GM19193 (cell line): ENCODE data around the gene KPNB1.

Experiments used
- POLR2A ChIP-seq: IDR thresholded peaks from 4 replicates; pipeline ENCODE4 v1.6.1; 2011; ENCODE audit not compliant: insufficient read depth, insufficient read length; ENCODE audit errors: extremely low read depth

KPNB1 gene

GRCh38 chr17:47719411-47720152 is 69.9 kb downstream of the KPNB1 start:
- no peak for TF ChIP-seq POLR2A

DNA sequence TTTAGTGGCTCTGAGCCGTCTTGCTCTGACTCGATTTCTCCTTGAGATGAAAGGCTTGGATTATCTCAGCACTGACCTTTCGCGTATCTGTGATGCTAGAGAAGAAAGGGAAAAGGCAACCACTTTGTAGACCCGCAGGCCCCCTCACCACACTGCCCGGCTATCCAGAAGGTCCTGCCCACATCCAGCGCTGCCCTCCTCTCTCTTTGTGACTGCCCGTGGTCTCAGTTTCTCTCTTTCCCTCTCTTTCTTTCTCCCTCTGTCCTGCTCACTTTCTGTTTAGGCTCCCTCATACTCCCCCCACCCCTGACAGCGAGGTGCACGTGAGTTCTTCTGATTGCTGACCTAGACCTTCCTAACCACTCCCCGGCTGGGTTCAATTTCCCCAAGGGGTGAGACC is 70.5 kb downstream of the KPNB1 start:
- no peak for TF ChIP-seq POLR2A

DNA sequence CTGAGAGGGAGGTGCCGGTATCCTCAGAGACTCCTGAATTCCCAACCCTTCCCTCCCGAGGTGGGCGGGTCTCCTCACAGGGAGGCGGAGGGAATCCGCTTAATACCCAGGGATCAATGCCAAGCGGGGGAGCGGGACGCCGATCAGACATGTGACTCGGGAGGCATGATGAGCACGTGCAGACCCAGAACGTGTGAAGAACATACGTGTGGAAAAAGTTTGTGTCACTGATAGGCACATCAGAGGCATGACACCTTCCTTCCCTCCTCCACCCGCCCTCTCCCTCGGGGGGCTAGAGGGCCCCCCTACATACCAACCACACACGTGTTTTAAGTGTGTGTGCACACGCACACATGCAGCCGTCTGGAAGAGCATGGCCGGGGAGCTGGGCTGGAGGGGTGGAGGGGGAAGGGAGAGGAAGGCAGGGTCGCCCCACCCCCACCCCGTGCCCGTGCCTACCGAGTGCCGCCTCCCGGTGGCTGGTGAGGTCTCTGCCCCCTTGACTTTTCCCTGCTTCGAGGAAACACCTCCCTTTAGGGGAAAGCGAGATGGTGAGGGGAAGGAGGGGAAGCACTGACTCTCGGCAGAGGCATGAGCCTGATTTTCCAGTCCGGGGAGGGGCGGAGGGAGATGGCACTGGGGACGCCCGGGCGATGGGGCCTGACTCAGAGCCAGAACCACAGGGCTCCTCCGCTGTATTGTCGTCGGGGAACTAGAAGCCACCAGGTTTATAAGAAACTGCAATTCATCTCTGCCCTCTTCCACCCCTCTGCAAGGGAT is 71.2 kb downstream of the KPNB1 start:
- TF ChIP-seq POLR2A: no peak

- TF ChIP-seq POLR2A: no peak
Observed at GRCh38 chr17:47721725-47722124, 72.0 kb downstream of the KPNB1 start.

DNA sequence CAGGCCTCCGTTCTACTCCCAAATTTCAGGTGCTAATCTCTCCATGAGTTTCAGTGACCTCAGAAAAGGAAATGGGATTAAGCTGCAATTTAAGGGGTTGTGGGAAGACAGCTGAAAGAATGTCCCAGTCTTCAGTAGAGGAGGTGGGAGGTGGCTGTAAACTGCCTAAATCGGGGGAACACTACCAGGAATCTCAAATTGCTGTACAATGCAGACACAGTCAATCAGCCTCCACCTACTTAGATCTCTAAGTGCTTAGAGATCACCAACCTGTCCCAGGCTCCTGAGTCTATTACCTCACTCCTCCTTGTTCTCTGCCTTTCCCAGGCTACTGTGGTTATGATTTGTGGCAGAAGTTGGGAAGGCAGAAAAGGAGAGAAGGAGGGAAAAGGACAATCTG is 75.0 kb downstream of the KPNB1 start:
- no peak for TF ChIP-seq POLR2A

DNA sequence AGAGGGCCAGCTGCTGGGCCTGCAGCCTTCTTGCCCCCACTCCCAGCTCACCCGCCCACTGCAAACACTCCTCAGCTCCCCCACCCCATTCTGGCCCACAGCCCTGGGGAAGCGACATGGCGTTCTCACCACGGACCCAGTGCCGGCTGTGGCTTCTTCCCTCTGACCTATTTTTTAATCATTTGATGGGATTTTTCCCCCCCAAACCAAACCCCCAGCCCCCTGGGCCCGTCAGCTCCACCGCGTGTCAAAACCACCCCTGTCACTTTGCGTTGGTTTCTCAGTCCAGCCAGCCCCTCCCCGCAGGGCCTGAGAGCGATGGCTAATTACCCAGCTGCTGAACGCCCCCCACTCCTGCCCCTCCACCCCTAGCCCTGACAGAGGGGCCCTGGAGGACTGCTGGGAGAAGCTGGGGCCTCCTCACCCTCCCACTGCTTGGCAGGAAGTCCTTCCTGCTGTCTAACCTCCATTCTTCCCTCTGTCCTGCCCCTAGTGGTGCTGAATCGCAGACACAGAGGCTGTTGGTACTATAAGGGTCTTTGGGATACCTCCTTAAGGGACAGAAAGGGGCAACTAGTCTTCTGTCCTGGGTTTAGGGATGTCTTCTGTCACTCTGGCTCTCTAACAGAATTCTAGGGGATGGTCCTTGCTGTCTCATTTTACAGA is 75.9 kb downstream of the KPNB1 start:
- no peak for TF ChIP-seq POLR2A

DNA sequence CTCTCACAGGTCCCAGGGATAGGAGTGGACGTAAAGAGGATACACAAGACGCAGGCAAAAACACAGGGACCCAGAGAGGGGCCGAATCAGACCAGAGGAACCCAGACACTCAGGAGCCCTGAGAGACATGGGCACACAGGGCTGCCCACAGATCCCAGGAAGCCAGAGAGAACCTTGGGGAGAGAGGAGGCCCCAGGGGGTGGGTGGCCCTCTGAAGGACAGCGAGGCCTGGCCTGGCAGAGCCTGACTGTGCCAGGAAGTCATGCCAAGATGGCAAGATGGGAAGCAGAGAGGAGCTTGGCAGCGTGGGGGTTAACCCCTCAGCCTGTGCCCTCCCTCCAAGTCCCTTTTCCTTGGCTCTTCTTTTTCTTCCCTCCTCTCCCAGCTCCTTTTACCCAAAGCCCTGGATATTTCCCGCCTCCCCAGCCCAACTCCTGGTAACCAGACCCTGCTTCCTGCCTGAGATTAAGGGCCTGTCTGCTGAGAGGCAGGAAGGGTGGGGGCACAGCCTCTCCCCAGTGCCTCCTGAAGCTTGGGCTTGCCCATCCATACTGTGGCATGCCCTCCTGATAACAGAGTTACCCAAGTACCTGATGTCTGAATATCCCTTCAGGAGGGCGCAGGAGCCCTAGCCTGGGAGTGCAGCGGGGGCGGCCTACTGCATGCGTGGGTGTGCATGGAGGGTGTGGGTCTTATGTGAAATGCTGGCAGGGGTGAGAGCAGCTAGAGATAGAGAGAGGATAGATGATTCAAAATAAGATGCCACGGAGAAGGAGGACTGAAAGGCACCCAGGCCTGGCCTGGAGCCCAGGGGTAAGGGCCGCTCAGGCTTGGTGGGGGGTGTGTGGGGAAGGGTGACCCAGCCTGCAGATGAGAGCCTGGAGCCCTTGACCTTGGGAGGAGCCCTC is 77.3 kb downstream of the KPNB1 start:
- TF ChIP-seq POLR2A: no peak

- no peak for TF ChIP-seq POLR2A
Observed at GRCh38 chr17:47727704-47728036, 78.0 kb downstream of the KPNB1 start.

GRCh38 chr17:47728214-47728877 is 78.6 kb downstream of the KPNB1 start:
- no peak for TF ChIP-seq POLR2A

DNA sequence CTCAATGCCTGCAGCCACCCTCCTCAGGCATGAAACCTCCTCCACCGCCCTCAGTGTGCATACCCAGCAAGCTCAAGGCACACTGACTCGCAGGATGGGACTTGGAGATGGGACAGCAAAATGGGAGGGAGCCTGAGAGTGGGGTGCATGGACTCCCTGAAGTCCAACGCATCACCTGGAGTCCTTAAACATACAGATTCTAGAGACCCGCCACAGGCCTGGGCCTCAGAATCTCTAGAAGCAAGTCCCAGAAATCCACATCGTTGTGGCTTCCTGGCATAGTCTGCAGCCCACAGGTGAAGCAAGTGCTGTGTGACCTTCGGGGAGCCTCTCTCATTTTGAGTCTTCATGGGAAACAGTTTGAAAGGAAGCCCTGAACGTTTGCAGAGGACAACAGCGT is 79.8 kb downstream of the KPNB1 start:
- no peak for TF ChIP-seq POLR2A

- TF ChIP-seq POLR2A: no peak
Observed at GRCh38 chr17:47730681-47731080, 81.0 kb downstream of the KPNB1 start.

DNA sequence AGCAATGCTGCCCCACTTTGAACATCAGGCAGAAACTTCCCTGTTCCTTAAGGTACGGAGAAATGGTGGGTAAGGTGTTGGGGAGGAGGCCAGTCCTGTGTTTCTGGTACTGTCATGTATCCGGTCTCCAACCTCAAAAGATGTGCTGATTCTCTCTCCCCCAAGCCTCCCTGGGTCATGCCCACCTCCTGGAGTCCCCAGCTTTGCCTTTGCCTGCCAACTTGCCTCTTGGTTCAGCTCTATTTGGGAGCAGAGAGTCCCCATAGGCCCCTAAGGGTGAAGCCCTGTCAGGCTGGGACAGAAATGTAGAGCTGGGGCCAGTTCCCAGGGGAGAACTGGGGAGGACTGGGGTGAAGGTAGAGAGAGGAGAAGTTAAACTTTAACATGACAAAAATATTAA is 81.7 kb downstream of the KPNB1 start:
- TF ChIP-seq POLR2A: no peak

DNA sequence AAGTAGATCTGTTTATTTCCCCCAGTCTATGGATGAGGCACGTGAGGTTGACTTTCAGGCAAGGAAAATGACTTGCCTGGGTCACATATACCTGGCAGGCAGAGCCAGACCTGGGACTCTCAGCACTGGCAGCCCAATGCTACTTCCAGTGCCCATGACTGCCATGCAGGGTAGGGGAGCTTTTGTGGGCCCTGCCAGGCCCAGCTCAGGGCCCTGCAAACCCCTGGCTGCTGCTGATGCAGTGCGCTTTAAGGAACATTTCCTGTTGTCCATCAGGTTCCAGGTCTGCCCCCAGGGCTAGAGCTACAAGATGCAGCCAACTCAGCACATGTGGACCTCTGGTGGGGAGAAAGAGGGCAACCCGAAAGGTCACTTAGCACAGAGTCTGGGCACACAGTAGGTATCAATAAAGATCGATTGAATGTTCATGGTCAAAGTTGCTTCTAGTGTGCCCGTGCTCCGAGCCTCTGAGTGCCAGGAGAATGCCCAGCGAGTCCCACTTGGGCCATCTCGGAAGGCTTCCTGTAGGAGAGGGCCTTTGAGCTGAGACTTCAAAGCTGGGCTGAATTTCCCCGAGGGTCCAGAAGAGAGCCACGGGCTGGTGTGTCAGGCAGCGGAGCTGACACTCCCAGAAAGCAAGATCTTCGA is 82.8 kb downstream of the KPNB1 start:
- TF ChIP-seq POLR2A: no peak
